Peyer's patch (tissue), 4 donors: Measurements from ENCODE around the gene ENO4. TPM values are rescaled to one million over a fixed set of nuclear protein-coding genes. Genes with fewer than 3 reads are reported as not detected.

ENCODE experiments used
- DNase-seq, 3 donors: peaks; one replicate each; pipeline ENCODE4 v3.0.0-alpha.2; 2017 to 2019
- H3K27ac ChIP-seq, 4 donors: fragments of 200-600 bp; sonication (generic); one replicate each; pipeline ENCODE4 v1.5.1; 2016 to 2019
- H3K27me3 ChIP-seq, 2 donors: fragments of 200-600 bp; sonication (generic); one replicate each; pipeline ENCODE4 v1.5.1; 2019
- H3K36me3 ChIP-seq, 3 donors: fragments of 200-600 bp; sonication (generic); one replicate each; pipeline ENCODE4 v1.5.1; 2016 to 2019
- H3K4me1 ChIP-seq, 4 donors: fragments of 200-600 bp; sonication (generic); one replicate each; pipeline ENCODE4 v1.5.1; 2016 to 2019
- H3K4me3 ChIP-seq, 4 donors: fragments of 200-600 bp; sonication (generic); 1 replicate in 3 of 4; 2 replicates in 1 of 4; pipeline ENCODE4 v1.5.1; 2016 to 2019; ENCODE audit warnings: mild to moderate bottlenecking in 1 of 4
- H3K9me3 ChIP-seq, 4 donors: fragments of 200-600 bp; sonication (generic); one replicate each; pipeline ENCODE4 v1.5.1; 2016 to 2019; ENCODE audit warnings: mild to moderate bottlenecking in 1 of 4
- CTCF ChIP-seq, 6 experiments: fragments of 450-650 bp in 4 of 6; fragments of 200-600 bp in 2 of 6; sonication (generic) in 1 of 6; IDR thresholded peaks; one replicate each; pipeline ENCODE4 v1.5.1; 2017 to 2019; ENCODE audit warnings: antibody characterized with exemption in 6 of 6, mild to moderate bottlenecking in 3 of 6, moderate library complexity in 1 of 6
- POLR2A ChIP-seq, 2 donors: fragments of 450-650 bp; IDR thresholded peaks; one replicate each; pipeline ENCODE4 v1.5.1; 2017; ENCODE audit warnings: antibody characterized with exemption in 2 of 2, mild to moderate bottlenecking in 2 of 2, moderate library complexity in 2 of 2
- total RNA-seq, 4 donors: library from RNA; depleted of rRNA; stranded (reverse); fragments of >200 nt; gene quantifications; one replicate each; pipeline ENCODE4 v1.1.0, GENCODE V29; 2016

Gene ENO4
- total RNA-seq, 4 donors from 2014 or later: not detected

- Histone ChIP-seq H3K4me1 (no peaks in the 10 kb centered on the region), H3K36me3 (peaks cover 0 to 24% (median 0%) of the 10 kb centered on the region in 3 donors), H3K27me3 (no peaks in the 10 kb centered on the region), H3K27ac (no peak overlapping the region), H3K4me3 (no peak overlapping the region), H3K9me3 (no peaks in the 10 kb centered on the region)
- TF ChIP-seq CTCF (IDR thresholded peaks at IDR 0.05) (no peak), POLR2A (IDR thresholded peaks at IDR 0.05) (no peak)
- DNase-seq: no peak
Observed at GRCh38 chr10:116909307-116909706, 60.0 kb downstream of the ENO4 start.

GRCh38 chr10:116910910-116911309, 61.6 kb downstream of the ENO4 start:
- no peak overlapping the region for H3K4me3 ChIP-seq
- H3K9me3 ChIP-seq: no peaks in the 10 kb centered on the region
- no peaks in the 10 kb centered on the region for H3K4me1 ChIP-seq
- no peak overlapping the region for H3K27ac ChIP-seq
- no peak for TF ChIP-seq CTCF (IDR thresholded peaks at IDR 0.05)
- no peak for TF ChIP-seq POLR2A (IDR thresholded peaks at IDR 0.05)
- H3K36me3 ChIP-seq: peaks cover 0 to 20% (median 0%) of the 10 kb centered on the region in 3 donors
- no peak for DNase-seq
- H3K27me3 ChIP-seq: no peaks in the 10 kb centered on the region

- Histone ChIP-seq H3K27ac (no peak overlapping the region), H3K4me1 (no peaks in the 10 kb centered on the region), H3K27me3 (no peaks in the 10 kb centered on the region), H3K36me3 (peaks cover 0 to 18% (median 0%) of the 10 kb centered on the region in 3 donors), H3K9me3 (no peaks in the 10 kb centered on the region), H3K4me3 (no peak overlapping the region)
- no peak for TF ChIP-seq POLR2A (IDR thresholded peaks at IDR 0.05)
- DNase-seq: no peak
Observed at GRCh38 chr10:116912162-116912561, 62.9 kb downstream of the ENO4 start.

GRCh38 chr10:116913695-116914094, 64.4 kb downstream of the ENO4 start:
- Histone ChIP-seq H3K9me3 (no peaks in the 10 kb centered on the region), H3K27me3 (no peaks in the 10 kb centered on the region), H3K27ac (no peak overlapping the region), H3K36me3 (peaks cover 0 to 18% (median 0%) of the 10 kb centered on the region in 3 donors), H3K4me1 (no peaks in the 10 kb centered on the region), H3K4me3 (no peak overlapping the region)
- TF ChIP-seq CTCF (IDR thresholded peaks at IDR 0.05): no peak
- no peak for TF ChIP-seq POLR2A (IDR thresholded peaks at IDR 0.05)
- DNase-seq: no peak

- H3K27me3 ChIP-seq: no peaks in the 10 kb centered on the region
- H3K4me3 ChIP-seq: no peak overlapping the region
- TF ChIP-seq CTCF (IDR thresholded peaks at IDR 0.05): no peak
- no peak for TF ChIP-seq POLR2A (IDR thresholded peaks at IDR 0.05)
- H3K4me1 ChIP-seq: no peaks in the 10 kb centered on the region
- H3K27ac ChIP-seq: no peak overlapping the region
- no peaks in the 10 kb centered on the region for H3K9me3 ChIP-seq
- H3K36me3 ChIP-seq: peaks cover 0 to 12% (median 0%) of the 10 kb centered on the region in 3 donors
- DNase-seq: no peak
Observed at GRCh38 chr10:116915340-116915739, 66.0 kb downstream of the ENO4 start.

- DNase-seq: no peak
- peaks cover 0 to 12% (median 0%) of the 10 kb centered on the region in 3 donors for H3K36me3 ChIP-seq
- no peak overlapping the region for H3K27ac ChIP-seq
- no peak overlapping the region for H3K4me3 ChIP-seq
- TF ChIP-seq CTCF (IDR thresholded peaks at IDR 0.05) (no peak), POLR2A (IDR thresholded peaks at IDR 0.05) (no peak)
- no peaks in the 10 kb centered on the region for H3K4me1 ChIP-seq
- no peaks in the 10 kb centered on the region for H3K27me3 ChIP-seq
- no peaks in the 10 kb centered on the region for H3K9me3 ChIP-seq
Observed at GRCh38 chr10:116917481-116917880, 68.2 kb downstream of the ENO4 start.
